K562 (cell line): ENCODE data around the gene SELENOI. TPM values are rescaled to one million over a fixed set of nuclear protein-coding genes. Genes with fewer than 3 reads are reported as not detected.

ENCODE experiments used
- BACH1 ChIP-seq: fragments of 200-800 bp; sonication (Bioruptor generic); IDR thresholded peaks from 2 replicates; pipeline ENCODE4 v1.6.1; 2016; ENCODE audit warnings: missing genetic modification characterization, missing compliant biosample characterization
- CCAR2 ChIP-seq: fragments of 200-400 bp; formaldehyde crosslinking; IDR thresholded peaks from 2 replicates; pipeline ENCODE4 v1.6.1; 2017; ENCODE audit warnings: mild to moderate bottlenecking, low read depth, low read length
- CHD1 ChIP-seq: fragments of 200-600 bp; sonication (generic); IDR thresholded peaks from one replicate; pipeline ENCODE4 v1.6.1; 2012; ENCODE audit warnings: mild to moderate bottlenecking, moderate library complexity, low read length, inconsistent platforms
- CXXC5 ChIP-seq: fragments of 250-450 bp; sonication (Bioruptor Pico); IDR thresholded peaks from 2 replicates; pipeline ENCODE4 v1.8.0; 2022; ENCODE audit warnings: inconsistent platforms, mild to moderate bottlenecking, moderate library complexity
- EHMT2 ChIP-seq: fragments of 450-650 bp; IDR thresholded peaks from 2 replicates; pipeline ENCODE4 v1.6.1; 2018; ENCODE audit warnings: antibody characterized with exemption
- IFI16 ChIP-seq: fragments of 250-450 bp; sonication (Bioruptor Pico); IDR thresholded peaks from 2 replicates; pipeline ENCODE4 v2.1.2; 2022; ENCODE audit warnings: mild to moderate bottlenecking, inconsistent platforms
- JUN ChIP-seq, 2 experiments: sonication (generic) in 1 of 2; formaldehyde crosslinking in 1 of 2; IDR thresholded peaks; 2 replicates each; pipeline versions ENCODE4 v1.6.1 to v1.8.0; 2012 to 2022; ENCODE audit warnings: borderline replicate concordance in 2 of 2, mild to moderate bottlenecking in 2 of 2, improper control_type of control experiment in 1 of 2, low read depth in 1 of 2, low read length in 1 of 2, missing genetic modification reagents in 1 of 2
- JUNB ChIP-seq: fragments of 450-650 bp; formaldehyde crosslinking; conservative IDR thresholded peaks from 2 replicates; pipeline ENCODE4 v1.4.0; 2020; ENCODE audit warnings: mild to moderate bottlenecking
- KAT8 ChIP-seq: fragments of 450-650 bp; IDR thresholded peaks from 2 replicates; pipeline ENCODE4 v1.6.1; 2016; ENCODE audit warnings: low read depth, mild to moderate bottlenecking
- NEUROD1 ChIP-seq: fragments of 150-350 bp; IDR thresholded peaks from 2 replicates; pipeline ENCODE4 v1.6.1; 2014; ENCODE audit warnings: borderline replicate concordance, low read length, low read depth; ENCODE audit not compliant: partially characterized antibody
- NONO ChIP-seq, 2 experiments: fragments of 200-400 bp in 1 of 2; fragments of 450-650 bp in 1 of 2; formaldehyde crosslinking in 1 of 2; IDR thresholded peaks; 2 replicates each; pipeline ENCODE4 v1.6.1; 2017; ENCODE audit warnings: low read depth in 2 of 2, mild to moderate bottlenecking in 2 of 2, moderate library complexity in 2 of 2, low read length in 1 of 2
- NR2C2 ChIP-seq, 2 experiments: fragments of 200-800 bp in 1 of 2; sonication (Bioruptor generic) in 1 of 2; sonication (generic) in 1 of 2; formaldehyde crosslinking in 1 of 2; IDR thresholded peaks; 2 replicates each; pipeline versions ENCODE4 v1.6.1 to v1.8.0; 2016 to 2022; ENCODE audit warnings: mild to moderate bottlenecking in 1 of 2, missing compliant biosample characterization in 1 of 2, missing genetic modification characterization in 1 of 2, missing genetic modification reagents in 1 of 2
- NRF1 ChIP-seq, 2 experiments: fragments of 450-650 bp; IDR thresholded peaks in 1 of 2; conservative IDR thresholded peaks in 1 of 2; 2 replicates each; pipeline ENCODE4 v1.6.1; 2014; ENCODE audit warnings: mild to moderate bottlenecking in 2 of 2
- RBM14 ChIP-seq: fragments of 200-400 bp; formaldehyde crosslinking; IDR thresholded peaks from 2 replicates; pipeline ENCODE4 v1.6.1; 2018; ENCODE audit warnings: low read depth, mild to moderate bottlenecking, low read length, moderate library complexity, borderline replicate concordance; ENCODE audit not compliant: insufficient read depth
- SMARCA5 ChIP-seq: fragments of 450-650 bp; IDR thresholded peaks from 2 replicates; pipeline ENCODE4 v1.6.1; 2016
- SOX6 ChIP-seq: fragments of 450-650 bp; IDR thresholded peaks from 2 replicates; pipeline ENCODE4 v1.6.1; 2014; ENCODE audit warnings: mild to moderate bottlenecking
- SRSF7 ChIP-seq: fragments of 200-400 bp; formaldehyde crosslinking; optimal IDR thresholded peaks from 2 replicates; pipeline ENCODE3; 2017; ENCODE audit warnings: mild to moderate bottlenecking, low read depth, low read length
- ZFP30 ChIP-seq: fragments of 250-450 bp; sonication (Bioruptor Pico); IDR thresholded peaks from 2 replicates; pipeline ENCODE4 v1.8.0; 2022; ENCODE audit warnings: moderate library complexity, mild to moderate bottlenecking, inconsistent platforms, borderline replicate concordance
- ZFP36 ChIP-seq: fragments of 150-350 bp; IDR thresholded peaks from 2 replicates; pipeline ENCODE4 v1.6.1; 2018; ENCODE audit warnings: low read length, low read depth; ENCODE audit not compliant: partially characterized antibody
- ZNF143 ChIP-seq: sonication (generic); formaldehyde crosslinking; IDR thresholded peaks from 2 replicates; pipeline ENCODE4 v1.9.0; 2022; ENCODE audit warnings: mild to moderate bottlenecking, missing genetic modification reagents
- ZNF23 ChIP-seq: fragments of 250-450 bp; sonication (Bioruptor Pico); IDR thresholded peaks from 2 replicates; pipeline ENCODE4 v1.4.0; 2020; ENCODE audit warnings: mild to moderate bottlenecking
- polyA plus RNA-seq, 8 experiments: library from polyadenylated mRNA; depleted of rRNA in 4 of 8; stranded (reverse) in 5 of 8; unstranded in 3 of 8; fragments of >200 nt; fragmentation: Nextera tagmentation in 2 of 8; fragmentation: Illumina TruSeq in 1 of 8; extraction: Ambion mirVana in 2 of 8; extraction: Trizol in 1 of 8; gene quantifications; 2 replicates each; pipeline versions ENCODE4 v1.2.1 to v1.2.3, GENCODE V29; 2011 to 2014; ENCODE audit warnings: inconsistent platforms in 1 of 8, missing spikeins in 1 of 8
- total RNA-seq, 7 experiments: library from RNA; depleted of rRNA in 6 of 7; stranded (reverse); fragments of >200 nt in 6 of 7; fragmentation: Illumina TruSeq in 2 of 7; extraction: Trizol in 2 of 7; gene quantifications; 2 replicates each; pipeline versions ENCODE4 v1.2.1 to v1.2.3, GENCODE V29; 2011 to 2021; ENCODE audit warnings: low replicate concordance in 1 of 7
- TF ChIP-seq, protein P1 (sequence below): fragments of 450-650 bp; IDR thresholded peaks from 2 replicates; pipeline ENCODE4 v1.7.0; 2016; ENCODE audit warnings: borderline replicate concordance
- TF ChIP-seq, protein P2 (sequence below): sonication (generic); IDR thresholded peaks from 2 replicates; pipeline ENCODE4 v1.6.1; 2016
- TF ChIP-seq, protein P3 (sequence below): fragments of 450-650 bp; IDR thresholded peaks from 2 replicates; pipeline ENCODE4 v1.6.1; 2014; ENCODE audit warnings: low read depth, mild to moderate bottlenecking, moderate library complexity, borderline replicate concordance

SELENOI gene
- total and polyA plus RNA-seq, 9 of the 15 experiments (the other 6 are each of a cell fraction or from before 2014, with no cell fraction given) = 9.6 to 46.9 (median 24.4) TPM

DNA sequence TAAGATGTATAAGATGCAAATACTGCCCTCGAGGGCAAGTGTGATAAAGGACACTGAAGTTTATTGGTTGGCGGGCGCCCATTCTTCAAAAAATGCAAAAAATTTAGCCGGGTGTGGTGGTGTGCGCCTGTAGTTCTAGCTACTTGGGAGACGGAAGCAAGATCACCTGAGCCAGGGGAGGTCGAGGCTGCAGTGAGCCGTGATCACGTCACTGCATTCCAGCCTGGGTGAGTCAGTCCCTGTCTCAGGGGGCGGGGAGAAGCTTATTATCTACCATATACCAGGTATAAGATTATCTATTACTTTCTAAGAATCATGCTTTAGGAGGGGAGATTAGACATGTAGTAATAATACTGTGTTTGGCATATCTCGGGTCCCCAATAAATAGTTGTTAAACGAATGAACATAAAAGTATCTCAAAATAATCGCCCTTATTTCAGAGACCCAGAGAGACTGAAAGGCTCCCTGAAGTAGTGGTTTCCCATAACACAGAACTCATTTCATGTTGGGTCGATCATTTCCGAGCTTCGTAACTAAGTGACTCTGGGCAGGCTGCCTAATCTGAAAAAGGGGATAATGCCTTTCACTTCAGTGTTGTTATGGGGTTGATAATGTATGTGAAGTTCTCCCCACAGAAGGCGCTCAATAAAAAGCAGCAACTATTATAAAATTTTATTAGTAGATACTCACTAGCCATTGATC lies 1.2 kb upstream of the SELENOI start (continued):
- TF ChIP-seq, protein P1, sequence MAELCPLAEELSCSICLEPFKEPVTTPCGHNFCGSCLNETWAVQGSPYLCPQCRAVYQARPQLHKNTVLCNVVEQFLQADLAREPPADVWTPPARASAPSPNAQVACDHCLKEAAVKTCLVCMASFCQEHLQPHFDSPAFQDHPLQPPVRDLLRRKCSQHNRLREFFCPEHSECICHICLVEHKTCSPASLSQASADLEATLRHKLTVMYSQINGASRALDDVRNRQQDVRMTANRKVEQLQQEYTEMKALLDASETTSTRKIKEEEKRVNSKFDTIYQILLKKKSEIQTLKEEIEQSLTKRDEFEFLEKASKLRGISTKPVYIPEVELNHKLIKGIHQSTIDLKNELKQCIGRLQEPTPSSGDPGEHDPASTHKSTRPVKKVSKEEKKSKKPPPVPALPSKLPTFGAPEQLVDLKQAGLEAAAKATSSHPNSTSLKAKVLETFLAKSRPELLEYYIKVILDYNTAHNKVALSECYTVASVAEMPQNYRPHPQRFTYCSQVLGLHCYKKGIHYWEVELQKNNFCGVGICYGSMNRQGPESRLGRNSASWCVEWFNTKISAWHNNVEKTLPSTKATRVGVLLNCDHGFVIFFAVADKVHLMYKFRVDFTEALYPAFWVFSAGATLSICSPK = no peak
- TF ChIP-seq, protein P2, sequence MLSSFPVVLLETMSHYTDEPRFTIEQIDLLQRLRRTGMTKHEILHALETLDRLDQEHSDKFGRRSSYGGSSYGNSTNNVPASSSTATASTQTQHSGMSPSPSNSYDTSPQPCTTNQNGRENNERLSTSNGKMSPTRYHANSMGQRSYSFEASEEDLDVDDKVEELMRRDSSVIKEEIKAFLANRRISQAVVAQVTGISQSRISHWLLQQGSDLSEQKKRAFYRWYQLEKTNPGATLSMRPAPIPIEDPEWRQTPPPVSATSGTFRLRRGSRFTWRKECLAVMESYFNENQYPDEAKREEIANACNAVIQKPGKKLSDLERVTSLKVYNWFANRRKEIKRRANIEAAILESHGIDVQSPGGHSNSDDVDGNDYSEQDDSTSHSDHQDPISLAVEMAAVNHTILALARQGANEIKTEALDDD = peak; percentile 93
- TF ChIP-seq IFI16 (CRISPR knock-in tag) (no peak), NEUROD1 (peak; percentile 27), CCAR2 (no peak), NRF1 (conservative IDR thresholded peaks at IDR 0.05 in 1 of 2, IDR thresholded peaks at IDR 0.05 in 1 of 2) (no peak), SMARCA5 (no peak), CHD1 (no peak), ZFP30 (no peak), SRSF7 (no peak), ZNF143 (no peak), KAT8 (no peak), NR2C2 (CRISPR knock-in tag; IDR thresholded peaks at IDR 0.05) (no peak), NR2C2 (tag; IDR thresholded peaks at IDR 0.05) (no peak), EHMT2 (no peak), ZNF23 (CRISPR knock-in tag) (no peak), NONO (IDR thresholded peaks at IDR 0.05; ENCODE audit: low read depth in 2 of 2, low read length in 1 of 2) (peak in 1 of 2 experiments; percentile 40; a peak in 1 of 4 replicates), ZFP36 (peak; percentile 25), JUN (IDR thresholded peaks at IDR 0.05; ENCODE audit: borderline replicate concordance, low read depth, low read length) (peak; percentile 97), JUN (CRISPR knock-in tag; IDR thresholded peaks at IDR 0.05; ENCODE audit: borderline replicate concordance) (0 out of 2 replicates have a peak, but pooled peaks have one; percentile 6), RBM14 (no peak), BACH1 (peak; percentile 73; the same call in 1 of the 2 replicates), SOX6 (peak; percentile 74), JUNB (CRISPR knock-in tag) (no peak), CXXC5 (CRISPR knock-in tag) (peak; percentile 45; the same call in 1 of the 2 replicates)
- TF ChIP-seq, protein P3, sequence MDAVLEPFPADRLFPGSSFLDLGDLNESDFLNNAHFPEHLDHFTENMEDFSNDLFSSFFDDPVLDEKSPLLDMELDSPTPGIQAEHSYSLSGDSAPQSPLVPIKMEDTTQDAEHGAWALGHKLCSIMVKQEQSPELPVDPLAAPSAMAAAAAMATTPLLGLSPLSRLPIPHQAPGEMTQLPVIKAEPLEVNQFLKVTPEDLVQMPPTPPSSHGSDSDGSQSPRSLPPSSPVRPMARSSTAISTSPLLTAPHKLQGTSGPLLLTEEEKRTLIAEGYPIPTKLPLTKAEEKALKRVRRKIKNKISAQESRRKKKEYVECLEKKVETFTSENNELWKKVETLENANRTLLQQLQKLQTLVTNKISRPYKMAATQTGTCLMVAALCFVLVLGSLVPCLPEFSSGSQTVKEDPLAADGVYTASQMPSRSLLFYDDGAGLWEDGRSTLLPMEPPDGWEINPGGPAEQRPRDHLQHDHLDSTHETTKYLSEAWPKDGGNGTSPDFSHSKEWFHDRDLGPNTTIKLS = no peak
